SK-N-MC (cell line): ENCODE results near the gene NUS1.
"Not testable (repeated sequence)": the region's sequence is repeated elsewhere in the genome, so short reads cannot be mapped to it uniquely, and the experiment has no call there.

ENCODE experiments used
- DNase-seq: peaks from one replicate; pipeline ENCODE4 v3.0.0-alpha.2; 2011; ENCODE audit warnings: low read depth, low spot score
- H3K27ac ChIP-seq: fragments of 200-600 bp; sonication (generic); 2 replicates; pipeline ENCODE4 v1.5.1; 2016; ENCODE audit warnings: mixed run types
- H3K36me3 ChIP-seq: fragments of 200-600 bp; sonication (generic); 2 replicates; pipeline ENCODE4 v1.6.1; 2017; ENCODE audit warnings: antibody characterized with exemption, low read length, mixed read lengths; ENCODE audit not compliant: insufficient read depth
- H3K4me3 ChIP-seq: fragments of 200-600 bp; sonication (generic); 2 replicates; pipeline ENCODE4 v1.5.1; 2016
- H3K9ac ChIP-seq: fragments of 200-600 bp; sonication (generic); 2 replicates; pipeline ENCODE4 v1.8.0; 2017; ENCODE audit warnings: mixed run types, mixed read lengths; ENCODE audit not compliant: insufficient read length
- H3K9me3 ChIP-seq: fragments of 200-600 bp; sonication (generic); 2 replicates; pipeline ENCODE4 v1.6.1; 2017; ENCODE audit warnings: low read depth, mild to moderate bottlenecking, antibody characterized with exemption, low read length, moderate library complexity, mixed read lengths
- EZH2 ChIP-seq: fragments of 200-600 bp; sonication (generic); IDR thresholded peaks from one replicate; pipeline ENCODE4 v1.6.1; 2017; ENCODE audit warnings: antibody characterized with exemption
- FOXP2 ChIP-seq: optimal IDR thresholded peaks from 2 replicates; pipeline ENCODE3; 2011; ENCODE audit warnings: mild to moderate bottlenecking, moderate library complexity; ENCODE audit not compliant: insufficient read depth; ENCODE audit errors: extremely low read length, control extremely low read depth
- POLR2AphosphoS5 ChIP-seq: IDR thresholded peaks from 2 replicates; pipeline ENCODE4 v1.6.1; 2012; ENCODE audit warnings: mild to moderate bottlenecking, low read depth, low read length, borderline replicate concordance

Gene NUS1

DNA sequence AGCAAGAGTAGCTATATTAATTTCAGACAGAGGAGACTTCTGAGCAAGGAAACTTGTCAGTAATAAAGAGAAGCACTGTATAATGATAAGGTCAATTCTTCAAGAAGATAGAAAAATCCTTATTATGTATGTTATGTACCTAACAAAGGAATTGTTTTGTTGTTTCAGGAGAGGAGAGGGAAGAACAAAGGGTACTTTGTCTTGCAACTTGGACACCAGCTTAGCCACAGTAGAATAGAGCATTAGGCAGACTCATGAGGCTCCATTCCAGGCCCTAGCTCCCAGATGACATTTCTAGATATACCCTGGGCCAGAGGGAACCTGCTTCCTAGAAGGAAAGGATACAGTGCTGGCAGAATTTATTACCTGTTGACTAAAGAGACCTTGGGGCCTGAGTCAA is 6.5 kb upstream of the NUS1 start:
- no peak overlapping the region for H3K27ac ChIP-seq
- H3K4me3 ChIP-seq = no peak overlapping the region
- DNase-seq = no peak
- no peaks in the 10 kb centered on the region for H3K9me3 ChIP-seq
- TF ChIP-seq POLR2AphosphoS5 (no peak), FOXP2 (no peak), EZH2 (no peak)
- H3K9ac ChIP-seq = no peak overlapping the region
- H3K36me3 ChIP-seq = no peaks in the 10 kb centered on the region

DNA sequence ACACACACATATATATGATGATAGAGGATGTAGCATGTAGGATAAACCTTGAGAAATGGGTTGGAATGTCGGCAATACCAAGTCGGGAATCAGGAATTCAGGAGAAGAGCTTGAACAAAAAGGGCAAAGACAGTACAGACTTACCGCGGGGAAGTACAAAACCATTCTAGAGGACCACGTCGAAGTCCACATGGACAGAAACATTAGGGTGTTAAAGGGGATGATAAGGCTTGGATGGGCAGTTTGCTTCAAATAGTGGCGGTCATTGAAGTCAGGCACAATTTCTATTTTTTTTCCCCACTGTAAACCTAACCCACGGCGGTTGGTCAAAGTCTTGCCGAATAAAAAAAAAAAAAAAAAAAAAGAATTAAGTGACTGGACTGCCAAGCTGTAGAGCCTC is 766 bp upstream of the NUS1 start:
- peak overlapping the region; percentile 83 for H3K4me3 ChIP-seq
- TF ChIP-seq FOXP2 = no peak
- TF ChIP-seq POLR2AphosphoS5 = no peak
- no peak for TF ChIP-seq EZH2
- H3K27ac ChIP-seq = no peak overlapping the region
- no peaks in the 10 kb centered on the region for H3K9me3 ChIP-seq
- H3K36me3 ChIP-seq = peaks cover 15% of the 10 kb centered on the region; the same call in 1 of the 2 replicates
- no peak for DNase-seq
- H3K9ac ChIP-seq = peak overlapping the region; percentile 75

DNA sequence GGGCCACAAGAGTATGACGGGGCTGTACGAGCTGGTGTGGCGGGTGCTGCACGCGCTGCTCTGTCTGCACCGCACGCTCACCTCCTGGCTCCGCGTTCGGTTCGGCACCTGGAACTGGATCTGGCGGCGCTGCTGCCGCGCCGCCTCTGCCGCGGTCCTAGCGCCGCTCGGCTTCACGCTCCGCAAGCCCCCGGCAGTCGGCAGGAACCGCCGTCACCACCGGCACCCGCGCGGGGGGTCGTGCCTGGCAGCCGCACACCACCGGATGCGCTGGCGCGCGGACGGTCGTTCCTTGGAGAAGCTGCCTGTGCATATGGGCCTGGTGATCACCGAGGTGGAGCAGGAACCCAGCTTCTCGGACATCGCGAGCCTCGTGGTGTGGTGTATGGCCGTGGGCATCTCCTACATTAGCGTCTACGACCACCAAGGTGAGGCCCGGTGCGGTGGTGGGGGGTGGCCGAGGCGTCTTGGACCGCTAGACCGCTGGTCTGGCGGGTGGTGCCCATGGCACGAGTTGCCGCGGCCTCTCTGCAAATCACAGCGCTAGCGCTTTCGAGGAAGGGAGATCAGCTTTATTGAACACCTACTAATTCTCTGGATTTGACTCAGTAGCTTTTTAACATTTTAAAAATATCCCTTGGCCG is 511 bp downstream of the NUS1 start:
- H3K36me3 ChIP-seq = peaks cover 25% of the 10 kb centered on the region; the same call in 1 of the 2 replicates
- DNase-seq, H3K9me3 ChIP-seq, H3K27ac ChIP-seq: not testable (repeated sequence)
- H3K4me3 ChIP-seq = peak overlapping the region; percentile 83
- H3K9ac ChIP-seq = peak overlapping the region; percentile 76

DNA sequence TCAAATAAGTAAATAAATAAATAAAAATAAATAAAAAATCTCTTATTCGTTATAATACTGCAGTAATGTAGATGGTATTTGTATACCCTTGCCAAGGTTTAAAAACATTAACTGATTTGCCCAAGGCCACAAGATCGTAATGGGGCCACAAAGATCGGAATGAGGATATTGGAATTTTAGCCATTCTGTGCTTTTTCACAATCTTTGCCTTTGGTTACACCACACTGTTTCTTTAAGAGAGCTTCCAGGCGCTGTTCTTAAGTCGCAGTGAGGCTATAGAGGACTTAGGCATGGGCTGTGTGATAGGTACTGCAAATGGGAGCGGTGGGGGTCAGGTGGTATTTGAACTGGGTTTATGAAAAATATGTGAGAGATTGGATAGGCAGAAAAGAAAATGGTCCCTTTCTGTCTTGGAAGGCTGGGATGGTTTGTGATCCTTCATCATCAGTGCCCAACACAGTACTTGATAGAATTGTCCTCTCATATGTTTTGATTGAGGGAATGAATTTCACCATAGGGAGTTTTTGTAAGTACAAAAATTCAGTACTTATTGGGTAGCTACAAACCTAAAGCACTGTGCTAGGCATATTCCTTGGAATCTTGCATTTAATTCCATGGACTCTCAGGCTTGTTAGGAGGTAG is 1.4 kb downstream of the NUS1 start:
- Histone ChIP-seq H3K9ac (peak overlapping the region; percentile 51), H3K36me3 (peaks cover 29% of the 10 kb centered on the region; the same call in 1 of the 2 replicates), H3K4me3 (peak overlapping the region; percentile 83), H3K9me3 (no peaks in the 10 kb centered on the region), H3K27ac (no peak overlapping the region)
- DNase-seq = no peak
- TF ChIP-seq EZH2 = no peak
- no peak for TF ChIP-seq POLR2AphosphoS5
- no peak for TF ChIP-seq FOXP2

DNA sequence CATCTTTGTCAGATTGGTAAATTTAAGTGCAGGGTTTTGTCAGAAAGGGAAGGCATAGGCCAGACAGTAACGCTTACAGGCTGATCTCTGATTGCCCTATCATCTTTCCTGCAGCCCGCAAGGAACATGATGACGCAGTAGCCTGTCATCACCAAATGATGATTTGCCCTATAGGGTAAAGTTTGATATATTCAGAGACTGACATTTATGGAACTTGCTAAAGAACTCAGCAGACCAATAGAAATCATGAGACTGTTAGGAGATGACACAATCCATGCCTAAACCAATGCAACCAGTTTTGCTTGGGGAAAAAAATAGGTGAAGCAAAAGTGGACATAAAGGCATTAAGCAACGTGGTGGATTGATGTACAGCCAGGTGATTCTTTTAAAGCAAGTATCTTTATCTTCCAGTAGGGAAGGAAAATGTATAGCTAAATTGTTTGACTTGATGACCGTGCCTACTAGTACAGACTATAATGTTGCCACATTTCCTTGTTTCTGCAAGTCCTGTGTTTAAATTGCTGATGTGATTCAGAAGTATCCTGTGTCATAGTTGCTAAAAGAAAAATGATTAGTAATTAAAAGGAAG is 2.4 kb downstream of the NUS1 start:
- H3K36me3 ChIP-seq = peaks cover 32% of the 10 kb centered on the region
- TF ChIP-seq POLR2AphosphoS5 (no peak), FOXP2 (no peak), EZH2 (no peak)
- no peak for DNase-seq
- H3K9me3 ChIP-seq = no peaks in the 10 kb centered on the region
- no peak overlapping the region for H3K27ac ChIP-seq
- no peak overlapping the region for H3K9ac ChIP-seq
- no peak overlapping the region; the same call in 1 of the 2 replicates for H3K4me3 ChIP-seq

DNA sequence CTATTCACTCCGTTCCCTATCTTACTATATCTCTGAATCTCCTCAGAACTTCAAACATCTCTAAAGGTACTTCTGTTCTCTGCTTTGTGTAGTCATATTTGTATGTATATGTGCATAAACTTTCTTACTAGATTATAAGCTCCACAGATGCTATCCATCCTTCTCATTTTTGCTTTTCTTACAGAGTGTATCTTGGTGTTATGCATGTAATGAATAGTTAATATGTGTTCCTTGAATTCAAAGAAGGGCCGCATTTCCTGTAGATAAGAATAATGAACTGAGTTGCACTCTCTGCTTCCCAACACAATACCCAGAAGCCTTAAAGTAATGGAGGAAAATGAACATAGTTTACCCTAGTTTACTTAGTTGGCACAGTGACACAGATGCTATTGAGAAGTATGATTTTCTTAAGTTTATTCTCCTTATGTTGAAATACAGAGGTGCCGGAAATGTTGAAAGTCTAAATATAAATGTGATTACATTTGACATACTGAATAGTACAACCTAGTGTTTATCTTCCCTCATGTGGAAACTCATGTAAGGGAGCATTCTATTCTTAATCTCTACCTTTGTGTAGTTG is 6.0 kb downstream of the NUS1 start:
- TF ChIP-seq FOXP2 (no peak), EZH2 (no peak), POLR2AphosphoS5 (no peak)
- no peak overlapping the region for H3K9ac ChIP-seq
- no peaks in the 10 kb centered on the region for H3K9me3 ChIP-seq
- no peak for DNase-seq
- H3K4me3 ChIP-seq = no peak overlapping the region
- H3K36me3 ChIP-seq = peaks cover 44% of the 10 kb centered on the region
- H3K27ac ChIP-seq = no peak overlapping the region

DNA sequence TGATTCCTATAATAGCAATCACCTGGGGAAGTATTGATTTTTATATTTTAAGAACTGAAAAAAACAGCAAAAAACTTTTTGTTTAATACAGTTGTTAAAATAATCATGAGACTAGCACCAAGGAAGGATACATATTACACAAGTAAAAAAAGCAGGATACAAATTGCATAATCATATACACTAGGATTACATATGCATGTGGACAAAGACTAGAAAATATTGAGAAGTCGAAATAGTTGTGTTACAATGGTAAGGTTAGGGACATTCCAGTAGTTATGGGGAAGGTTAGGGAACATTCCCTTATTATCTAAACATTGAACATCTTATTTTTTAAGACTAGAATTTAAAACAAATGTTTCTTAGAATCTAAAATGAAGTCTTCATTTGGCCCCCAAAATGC is 9.5 kb downstream of the NUS1 start:
- H3K9ac ChIP-seq = no peak overlapping the region
- H3K36me3 ChIP-seq = peaks cover 27% of the 10 kb centered on the region
- H3K4me3 ChIP-seq = no peak overlapping the region
- H3K9me3 ChIP-seq = no peaks in the 10 kb centered on the region
- no peak for DNase-seq
- no peak overlapping the region for H3K27ac ChIP-seq
- TF ChIP-seq EZH2 = no peak
- TF ChIP-seq FOXP2 = no peak
- no peak for TF ChIP-seq POLR2AphosphoS5

DNA sequence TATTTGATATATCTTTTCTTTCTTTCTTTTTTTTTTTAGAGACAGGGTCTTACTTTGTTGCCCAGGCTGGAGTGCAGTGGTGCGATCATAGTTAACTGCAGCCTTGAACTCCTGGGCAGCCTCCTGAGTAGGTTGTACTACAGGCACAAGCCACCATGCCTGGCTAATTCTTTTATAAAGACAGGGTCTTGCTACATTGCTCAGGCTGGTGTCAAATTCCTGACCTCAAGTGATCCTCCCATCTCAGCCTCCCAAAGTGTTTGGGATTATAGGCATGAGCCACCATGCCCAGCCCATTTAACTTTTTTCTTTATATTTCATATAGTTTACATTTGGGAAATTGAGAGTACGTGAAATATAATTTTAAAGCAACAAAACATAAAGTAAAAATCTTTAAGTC is 10.1 kb downstream of the NUS1 start:
- Histone ChIP-seq H3K36me3 (peaks cover 23% of the 10 kb centered on the region), H3K9ac (no peak overlapping the region), H3K27ac (no peak overlapping the region), H3K9me3 (no peaks in the 10 kb centered on the region), H3K4me3 (no peak overlapping the region)
- no peak for DNase-seq
- TF ChIP-seq POLR2AphosphoS5 (no peak), FOXP2 (no peak), EZH2 (no peak)
